ENCODE results near the gene SFXN5.
"Not testable (repeated sequence)": the region's sequence is repeated elsewhere in the genome, so short reads cannot be mapped to it uniquely, and the experiment has no call there.

SFXN5 gene

GRCh38 chr2:73109431-73110167, 38.1 kb upstream of the SFXN5 start:
- no peak for DNase-seq
- H3K9me3 Mint-ChIP-seq = no peaks in the 10 kb centered on the region
- no peak overlapping the region for H3K4me3 Mint-ChIP-seq
- no peaks in the 10 kb centered on the region for H3K36me3 Mint-ChIP-seq
- CTCF ChIA-PET = interaction anchor here (1.3 kb wide), 1 partner anchor 47 kb away, joined by 4 read pairs; no protein-coding TSS in a partner anchor
- H3K4me1 Mint-ChIP-seq = peaks cover 33% of the 10 kb centered on the region
- peaks cover 38% of the 10 kb centered on the region for H3K27me3 Mint-ChIP-seq
- no peak overlapping the region for H3K27ac Mint-ChIP-seq

- H3K9me3 Mint-ChIP-seq = no peaks in the 10 kb centered on the region
- no peaks in the 10 kb centered on the region for H3K36me3 Mint-ChIP-seq
- CTCF ChIA-PET = interaction anchor here (1.0 to 1.4 kb wide), 3 partner anchors 11 to 22 kb away, joined by 3 read pairs; no protein-coding TSS in a partner anchor
- H3K4me1 Mint-ChIP-seq = peaks cover 33% of the 10 kb centered on the region
- peaks cover 24% of the 10 kb centered on the region for H3K27me3 Mint-ChIP-seq
- no peak overlapping the region for H3K4me3 Mint-ChIP-seq
- no peak overlapping the region for H3K27ac Mint-ChIP-seq
- DNase-seq = peak; percentile 34
These were observed 35.9 kb upstream of the SFXN5 start for GRCh38 chr2:73107211-73107926.

- CTCF ChIA-PET = interaction anchor here (1.1 to 1.4 kb wide), 2 partner anchors 11 to 22 kb away, joined by 3 read pairs; no protein-coding TSS in a partner anchor
- DNase-seq = no peak
- Mint-ChIP-seq H3K27me3 (peaks cover 18% of the 10 kb centered on the region), H3K36me3 (no peaks in the 10 kb centered on the region), H3K9me3 (no peaks in the 10 kb centered on the region), H3K27ac (no peak overlapping the region), H3K4me3 (no peak overlapping the region), H3K4me1 (peaks cover 29% of the 10 kb centered on the region)
These were observed 35.3 kb upstream of the SFXN5 start for GRCh38 chr2:73106791-73107190.

GRCh38 chr2:73105511-73105971, 34.0 kb upstream of the SFXN5 start:
- H3K9me3 Mint-ChIP-seq = no peaks in the 10 kb centered on the region
- no peak overlapping the region for H3K27ac Mint-ChIP-seq
- no peaks in the 10 kb centered on the region for H3K36me3 Mint-ChIP-seq
- DNase-seq = no peak
- CTCF ChIA-PET = interaction anchor here (0.7 kb wide), 1 partner anchor 34 kb away, joined by 3 read pairs; no protein-coding TSS in a partner anchor
- peaks cover 17% of the 10 kb centered on the region for H3K4me1 Mint-ChIP-seq
- no peak overlapping the region for H3K4me3 Mint-ChIP-seq
- H3K27me3 Mint-ChIP-seq = peaks cover 6% of the 10 kb centered on the region

DNA sequence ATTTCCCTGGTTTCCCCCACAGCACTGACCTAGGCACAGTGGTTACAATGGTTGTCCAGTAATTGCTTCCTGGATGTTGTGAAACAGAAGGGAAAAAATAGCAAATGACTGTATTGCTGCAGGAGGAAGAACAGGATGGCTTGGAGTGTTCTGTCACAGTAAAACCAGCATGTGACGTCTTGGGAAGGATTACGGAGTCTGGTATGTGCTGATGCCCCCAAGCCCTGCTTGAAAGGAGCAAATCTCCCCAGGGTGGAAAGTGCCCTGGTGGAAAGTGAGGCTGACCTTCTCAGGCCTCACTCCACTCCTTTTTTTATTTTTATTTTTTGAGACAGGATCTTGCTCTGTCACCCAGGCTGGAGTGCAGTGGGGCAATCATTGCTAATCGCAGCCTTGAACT, 33.4 kb upstream of the SFXN5 start:
- no peaks in the 10 kb centered on the region for H3K36me3 Mint-ChIP-seq
- H3K9me3 Mint-ChIP-seq = no peaks in the 10 kb centered on the region
- H3K27me3 Mint-ChIP-seq = no peaks in the 10 kb centered on the region
- no peak for DNase-seq
- no peak overlapping the region for H3K4me3 Mint-ChIP-seq
- no peak overlapping the region for H3K27ac Mint-ChIP-seq
- H3K4me1 Mint-ChIP-seq = peaks cover 15% of the 10 kb centered on the region
- CTCF ChIA-PET = interaction anchor here (1.7 kb wide), 1 partner anchor 131 kb away, joined by 3 read pairs; no protein-coding TSS in a partner anchor

DNA sequence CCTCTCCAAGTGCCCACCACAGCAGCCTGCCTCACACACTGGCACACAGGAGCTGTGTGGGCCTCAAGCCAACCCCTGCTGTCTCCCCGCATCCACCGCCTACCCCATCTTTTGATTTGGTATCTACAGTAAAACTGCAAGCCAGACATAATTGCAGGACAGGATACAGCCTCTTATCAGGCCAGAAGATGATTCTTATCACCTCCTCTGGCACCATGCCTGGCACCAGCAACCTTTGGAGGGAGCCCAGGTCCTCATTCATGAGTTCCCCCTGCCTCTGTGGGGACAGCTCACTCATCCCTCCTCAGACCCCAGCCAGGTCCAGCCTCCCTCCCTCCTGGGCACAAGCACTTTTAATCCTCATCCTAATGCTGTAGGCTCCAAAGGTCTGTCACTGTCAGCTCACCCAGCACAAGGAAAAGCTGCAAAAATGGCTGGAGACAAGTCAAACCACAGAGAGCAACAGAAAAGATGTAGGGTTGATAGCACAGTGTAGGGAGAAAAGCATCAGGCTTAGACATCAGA, 31.6 kb upstream of the SFXN5 start:
- no peaks in the 10 kb centered on the region for H3K36me3 Mint-ChIP-seq
- CTCF ChIA-PET = no interaction called here
- H3K4me3 Mint-ChIP-seq = no peak overlapping the region
- DNase-seq = no peak
- no peaks in the 10 kb centered on the region for H3K27me3 Mint-ChIP-seq
- no peaks in the 10 kb centered on the region for H3K9me3 Mint-ChIP-seq
- H3K4me1 Mint-ChIP-seq = peaks cover 12% of the 10 kb centered on the region
- H3K27ac Mint-ChIP-seq = no peak overlapping the region

DNA sequence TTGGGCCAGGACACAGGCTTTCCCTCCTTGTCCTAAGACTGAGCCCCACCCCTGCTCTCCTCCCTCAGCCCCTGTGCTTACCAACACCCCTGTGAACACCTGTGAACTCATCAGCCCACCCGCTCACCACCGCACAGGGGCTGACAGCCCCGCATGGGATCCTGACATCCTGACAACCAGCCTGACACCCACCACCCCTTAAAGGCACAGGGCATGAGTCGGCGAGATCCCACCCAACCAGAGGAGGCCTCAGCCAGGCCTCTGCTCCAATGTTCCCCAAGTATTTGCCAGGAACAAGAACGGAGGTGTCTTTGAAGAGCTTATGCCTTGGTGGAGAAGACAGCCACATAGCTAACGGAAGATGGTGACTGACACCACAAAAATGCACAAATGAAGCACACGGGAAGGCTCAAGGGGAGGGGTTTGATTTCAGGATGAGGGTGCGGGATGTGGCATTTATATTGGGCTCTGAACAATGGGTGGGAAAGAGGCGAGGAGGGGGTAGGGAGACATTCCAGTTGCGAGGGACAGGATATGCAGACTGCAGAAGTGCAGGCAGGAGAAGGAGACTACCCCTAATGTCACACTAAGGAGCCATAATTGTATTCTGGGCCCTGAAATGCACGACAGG, 30.2 kb upstream of the SFXN5 start:
- no peaks in the 10 kb centered on the region for H3K27me3 Mint-ChIP-seq
- no peaks in the 10 kb centered on the region for H3K36me3 Mint-ChIP-seq
- no peak overlapping the region for H3K4me3 Mint-ChIP-seq
- CTCF ChIA-PET = no interaction called here
- H3K27ac Mint-ChIP-seq = no peak overlapping the region
- no peaks in the 10 kb centered on the region for H3K4me1 Mint-ChIP-seq
- H3K9me3 Mint-ChIP-seq = no peaks in the 10 kb centered on the region
- DNase-seq = no peak

DNA sequence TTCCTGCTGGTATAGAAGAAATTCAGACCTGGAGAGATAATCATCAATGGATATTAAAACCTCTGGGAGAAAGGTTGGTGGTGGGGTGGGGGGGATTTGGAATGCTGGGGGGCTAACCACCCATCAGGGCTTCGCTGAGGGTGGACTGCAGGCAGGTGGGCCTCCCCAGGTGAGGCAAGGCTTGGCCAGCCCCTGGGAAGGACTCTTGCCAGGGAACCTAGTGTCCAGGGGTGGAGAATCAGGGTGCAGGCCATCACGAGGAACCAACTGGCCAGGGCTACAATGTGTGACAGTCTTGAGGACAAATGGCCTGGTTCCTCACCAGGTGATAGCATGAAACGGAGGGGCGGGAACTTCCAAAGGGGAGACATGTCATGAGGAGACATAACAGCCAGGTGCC, 29.4 kb upstream of the SFXN5 start:
- Mint-ChIP-seq H3K27ac (no peak overlapping the region), H3K4me3 (no peak overlapping the region), H3K9me3 (no peaks in the 10 kb centered on the region), H3K27me3 (no peaks in the 10 kb centered on the region), H3K4me1 (no peaks in the 10 kb centered on the region), H3K36me3 (no peaks in the 10 kb centered on the region)
- no peak for DNase-seq
- CTCF ChIA-PET = no interaction called here

DNA sequence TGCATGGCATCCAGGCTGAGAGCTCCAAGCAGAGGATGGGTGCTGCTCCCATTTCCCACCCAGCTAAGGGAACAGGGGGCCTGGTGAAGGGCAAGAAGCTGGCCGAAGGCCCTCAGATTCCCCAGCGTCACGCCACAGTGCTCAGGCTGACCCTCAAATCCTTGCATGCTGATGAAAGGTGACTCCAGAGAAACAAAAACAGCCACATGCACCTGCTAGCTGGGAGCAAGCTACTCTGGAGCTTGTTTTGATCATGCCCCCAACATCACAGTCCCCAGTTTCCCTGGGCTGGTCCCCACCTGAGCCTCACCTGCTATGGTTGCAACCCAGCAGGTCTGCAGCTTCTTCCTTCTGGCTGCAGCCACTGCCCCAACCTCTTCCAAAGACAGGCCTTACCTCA, 28.0 kb upstream of the SFXN5 start:
- DNase-seq = no peak
- Mint-ChIP-seq H3K9me3 (no peaks in the 10 kb centered on the region), H3K27me3 (no peaks in the 10 kb centered on the region), H3K36me3 (no peaks in the 10 kb centered on the region), H3K27ac (no peak overlapping the region), H3K4me3 (no peak overlapping the region), H3K4me1 (no peaks in the 10 kb centered on the region)
- CTCF ChIA-PET = interaction anchor here (1.1 kb wide), 1 partner anchor 13 kb away, joined by 3 read pairs; no protein-coding TSS in a partner anchor

DNA sequence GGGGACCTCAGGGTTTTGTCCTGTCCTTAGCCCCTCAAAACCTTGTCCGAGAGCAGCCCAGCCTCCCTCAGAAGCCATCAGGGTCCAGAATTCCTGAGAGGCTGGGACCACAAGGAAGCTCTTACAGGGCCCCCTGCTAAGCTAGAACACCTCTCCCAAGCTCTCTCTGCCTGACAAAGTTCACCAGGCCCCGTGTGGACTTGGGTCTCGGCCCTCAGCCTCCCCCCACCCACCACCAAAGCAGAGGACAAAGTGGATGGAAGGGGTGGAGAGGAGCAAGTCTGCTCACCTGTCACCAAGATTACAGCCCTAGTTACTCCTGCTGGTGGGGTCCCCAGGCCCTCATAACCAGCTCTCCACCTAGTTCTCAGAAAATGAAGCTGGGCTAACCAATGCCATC, 24.4 kb upstream of the SFXN5 start:
- Mint-ChIP-seq H3K27ac (no peak overlapping the region), H3K4me3 (no peak overlapping the region), H3K9me3 (no peaks in the 10 kb centered on the region), H3K36me3 (no peaks in the 10 kb centered on the region), H3K4me1 (no peaks in the 10 kb centered on the region), H3K27me3 (no peaks in the 10 kb centered on the region)
- DNase-seq = no peak
- CTCF ChIA-PET = interaction anchor here (1.2 to 3.0 kb wide), 3 partner anchors 9 to 11 kb away, joined by 3 to 14 read pairs (median 3); no protein-coding TSS in a partner anchor

- H3K4me3 Mint-ChIP-seq, DNase-seq, H3K4me1 Mint-ChIP-seq, H3K27me3 Mint-ChIP-seq, H3K36me3 Mint-ChIP-seq, H3K9me3 Mint-ChIP-seq: not testable (repeated sequence)
- CTCF ChIA-PET = interaction anchor here (1.4 to 1.9 kb wide), 2 partner anchors 63 to 84 kb away, joined by 5 read pairs; no protein-coding TSS in a partner anchor
- peak overlapping the region; percentile 16 for H3K27ac Mint-ChIP-seq
These were observed 22.2 kb upstream of the SFXN5 start for GRCh38 chr2:73093601-73094218.

DNA sequence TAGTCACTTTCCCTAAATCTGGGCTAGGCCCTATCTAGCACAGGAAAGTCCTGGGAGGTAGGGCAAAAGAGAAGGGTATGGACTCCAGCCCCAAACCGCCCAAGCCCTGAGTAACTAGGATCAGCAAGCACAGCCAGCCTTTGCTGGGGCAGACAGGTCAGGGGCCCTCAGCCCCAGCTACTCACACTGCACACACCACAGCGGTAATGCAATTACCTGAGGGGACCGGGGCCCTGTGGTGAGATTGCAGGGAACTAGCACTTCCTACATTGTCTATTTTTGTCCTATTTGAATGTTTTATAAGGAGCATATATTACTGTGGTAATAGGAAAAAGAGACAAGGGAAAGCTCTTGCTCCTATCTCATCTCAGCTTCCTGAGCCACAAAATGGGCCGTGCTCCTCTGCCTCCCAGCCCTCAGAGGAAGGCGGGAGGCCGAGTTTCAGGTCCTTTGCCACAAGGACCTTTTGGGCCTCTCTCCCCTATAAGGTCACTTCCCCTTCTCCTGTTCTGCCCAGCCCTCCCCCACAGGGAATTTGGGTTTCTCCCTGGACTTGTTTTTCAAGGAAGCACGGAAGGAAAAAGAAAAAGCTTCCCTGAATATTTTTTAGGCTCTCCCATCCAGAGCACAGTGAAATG, 20.8 kb upstream of the SFXN5 start:
- H3K27me3 Mint-ChIP-seq = no peaks in the 10 kb centered on the region
- no peak overlapping the region for H3K27ac Mint-ChIP-seq
- DNase-seq = no peak
- peaks cover 2% of the 10 kb centered on the region for H3K36me3 Mint-ChIP-seq
- no peaks in the 10 kb centered on the region for H3K4me1 Mint-ChIP-seq
- H3K9me3 Mint-ChIP-seq = no peaks in the 10 kb centered on the region
- no peak overlapping the region for H3K4me3 Mint-ChIP-seq
- CTCF ChIA-PET = interaction anchor here (1.4 kb wide), 1 partner anchor 85 kb away, joined by 5 read pairs; no protein-coding TSS in a partner anchor

GRCh38 chr2:73091696-73092095, 20.2 kb upstream of the SFXN5 start:
- H3K4me1 Mint-ChIP-seq = no peaks in the 10 kb centered on the region
- DNase-seq = no peak
- no peaks in the 10 kb centered on the region for H3K9me3 Mint-ChIP-seq
- no peak overlapping the region for H3K4me3 Mint-ChIP-seq
- CTCF ChIA-PET = no interaction called here
- H3K27me3 Mint-ChIP-seq = no peaks in the 10 kb centered on the region
- no peak overlapping the region for H3K27ac Mint-ChIP-seq
- H3K36me3 Mint-ChIP-seq = peaks cover 2% of the 10 kb centered on the region

Data from activated naive CD4-positive, alpha-beta T cell treated with anti-CD3 and anti-CD28 coated beads, Interleukin-2, amount 10 ng/mL, durations not matched to agents 7 days and 5 days (primary cell).